Type B pancreatic cell (in vitro differentiated cells): ENCODE results near the gene RPL26. TPM values are rescaled to one million over a fixed set of nuclear protein-coding genes. Genes with fewer than 3 reads are reported as not detected.

Experiments
- DNase-seq: peaks from one replicate; pipeline ENCODE4 v3.0.0; 2021; ENCODE audit warnings: mixed read lengths; ENCODE audit not compliant: unreplicated experiment; ENCODE audit errors: extremely low spot score
- H3K27ac Mint-ChIP-seq: 2 replicates; pipeline ENCODE4 v1.8.0; 2021; ENCODE audit warnings: mild to moderate bottlenecking, mixed read lengths
- H3K27me3 Mint-ChIP-seq: 2 replicates; pipeline ENCODE4 v1.8.0; 2021; ENCODE audit warnings: mixed read lengths
- H3K36me3 Mint-ChIP-seq: 2 replicates; pipeline ENCODE4 v1.8.0; 2021; ENCODE audit warnings: mixed read lengths
- H3K4me1 Mint-ChIP-seq: one replicate; pipeline ENCODE4 v1.8.0; 2021; ENCODE audit warnings: mixed read lengths; ENCODE audit not compliant: unreplicated experiment
- H3K4me3 Mint-ChIP-seq: 2 replicates; pipeline ENCODE4 v1.8.0; 2021; ENCODE audit warnings: mild to moderate bottlenecking, mixed read lengths
- H3K9me3 Mint-ChIP-seq: 2 replicates; pipeline ENCODE4 v1.8.0; 2021; ENCODE audit warnings: mixed read lengths
- CTCF ChIP-seq: fragments of 200-600 bp; sonication (generic); conservative IDR thresholded peaks from 2 replicates; pipeline ENCODE4 v1.5.0; 2021; ENCODE audit warnings: antibody characterized with exemption, mild to moderate bottlenecking
- total RNA-seq: library from RNA; stranded (reverse); gene quantifications from 2 replicates; pipeline ENCODE4 v1.2.1, GENCODE V29; 2021; ENCODE audit warnings: low replicate concordance

RPL26 gene
- total RNA-seq, 1 donor from 2014 or later = 2,046 TPM

- Mint-ChIP-seq H3K4me1 (peaks cover 13% of the 10 kb centered on the region), H3K9me3 (no peaks in the 10 kb centered on the region), H3K4me3 (no peak overlapping the region), H3K27ac (peak overlapping the region; percentile 12), H3K36me3 (peaks cover 1% of the 10 kb centered on the region), H3K27me3 (no peaks in the 10 kb centered on the region)
- no peak for DNase-seq
- TF ChIP-seq CTCF = no peak
Measured at GRCh38 chr17:8387914-8388651, 5.1 kb upstream of the RPL26 start.

GRCh38 chr17:8386841-8387240, 3.8 kb upstream of the RPL26 start:
- H3K9me3 Mint-ChIP-seq = no peaks in the 10 kb centered on the region
- no peaks in the 10 kb centered on the region for H3K27me3 Mint-ChIP-seq
- no peak for DNase-seq
- H3K4me3 Mint-ChIP-seq = peak overlapping the region; percentile 44
- H3K27ac Mint-ChIP-seq = peak overlapping the region; percentile 65
- no peak for TF ChIP-seq CTCF
- peaks cover 17% of the 10 kb centered on the region for H3K4me1 Mint-ChIP-seq
- peaks cover 12% of the 10 kb centered on the region for H3K36me3 Mint-ChIP-seq

GRCh38 chr17:8384801-8385378, 1.9 kb upstream of the RPL26 start:
- Mint-ChIP-seq H3K9me3 (no peaks in the 10 kb centered on the region), H3K27me3 (no peaks in the 10 kb centered on the region), H3K27ac (peak overlapping the region; percentile 96), H3K4me1 (peaks cover 19% of the 10 kb centered on the region), H3K36me3 (peaks cover 18% of the 10 kb centered on the region), H3K4me3 (peak overlapping the region; percentile 96)
- no peak for DNase-seq
- no peak for TF ChIP-seq CTCF

- no peak for TF ChIP-seq CTCF
- peaks cover 24% of the 10 kb centered on the region for H3K36me3 Mint-ChIP-seq
- no peaks in the 10 kb centered on the region for H3K27me3 Mint-ChIP-seq
- DNase-seq = no peak
- peaks cover 29% of the 10 kb centered on the region for H3K4me1 Mint-ChIP-seq
- H3K4me3 Mint-ChIP-seq = peak overlapping the region; percentile 96
- H3K27ac Mint-ChIP-seq = peak overlapping the region; percentile 98
- H3K9me3 Mint-ChIP-seq = no peaks in the 10 kb centered on the region
Measured at GRCh38 chr17:8382880-8383142, 182 bp downstream of the RPL26 start.

GRCh38 chr17:8382052-8382879, 727 bp downstream of the RPL26 start:
- H3K4me1 Mint-ChIP-seq = peaks cover 32% of the 10 kb centered on the region
- no peaks in the 10 kb centered on the region for H3K9me3 Mint-ChIP-seq
- no peak for TF ChIP-seq CTCF
- H3K27ac Mint-ChIP-seq = peak overlapping the region; percentile 98
- no peaks in the 10 kb centered on the region for H3K27me3 Mint-ChIP-seq
- no peak for DNase-seq
- H3K36me3 Mint-ChIP-seq = peaks cover 28% of the 10 kb centered on the region
- H3K4me3 Mint-ChIP-seq = peak overlapping the region; percentile 96
